GM19452 (cell line): ENCODE results near the gene CHMP4A.

Experiments
- ATAC-seq: cut with Tn5 transposase; IDR thresholded peaks from one replicate; pipeline ENCODE4 v1.9.1; 2021; ENCODE audit not compliant: unreplicated experiment

Gene CHMP4A

DNA sequence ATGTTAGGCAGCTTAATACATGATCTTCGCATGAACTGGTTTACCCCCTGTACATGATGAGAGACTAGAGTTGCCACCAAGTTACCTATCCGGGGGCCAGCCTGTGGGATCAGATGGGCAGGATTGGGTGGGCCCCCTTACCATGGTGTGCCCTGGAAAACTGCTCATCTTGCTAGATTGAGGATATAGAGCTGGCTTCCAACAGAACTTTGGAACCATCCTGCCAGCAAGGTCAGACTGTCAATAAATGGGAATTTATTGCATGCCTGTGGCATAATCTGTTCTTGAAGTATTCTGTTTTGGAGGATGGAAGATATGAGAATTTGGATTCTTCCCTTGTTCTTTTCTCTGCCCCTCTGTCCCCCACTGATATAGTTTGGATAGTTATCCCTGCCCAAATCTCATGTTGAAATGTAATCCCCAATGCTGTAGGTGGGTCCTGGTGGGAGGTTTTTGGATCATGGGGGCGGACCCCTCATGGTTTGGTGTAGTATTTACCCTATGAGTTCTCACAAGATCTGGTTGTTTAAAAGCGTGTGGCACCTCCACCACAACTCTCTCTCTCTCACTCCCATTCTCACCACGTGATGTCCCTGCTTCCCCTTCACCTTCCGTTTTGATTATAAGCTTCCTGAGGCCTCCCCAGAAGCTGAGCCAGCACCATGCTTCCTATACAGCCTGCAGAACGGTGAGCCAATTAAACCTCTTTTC lies 14.3 kb downstream of the CHMP4A start:
- ATAC-seq = no peak

DNA sequence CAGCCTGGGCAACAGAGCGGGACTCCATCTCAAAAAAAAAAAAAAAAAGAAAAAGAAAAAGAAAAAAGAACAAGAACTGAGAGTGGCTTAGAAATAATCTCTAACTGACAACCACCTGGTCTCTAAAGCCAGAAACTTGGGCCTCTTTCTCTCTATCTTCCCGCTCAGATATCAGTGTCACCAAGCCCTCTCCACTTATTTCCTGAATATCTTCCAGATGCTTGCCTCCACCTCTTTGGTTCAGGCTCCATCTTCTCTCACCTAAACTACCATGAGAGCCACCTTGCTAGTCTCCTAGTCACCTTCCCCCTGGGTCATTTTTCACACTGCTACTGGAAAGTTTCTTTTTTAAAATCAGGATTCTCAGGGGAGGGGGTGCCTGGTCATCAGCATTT lies 16.2 kb downstream of the CHMP4A start:
- no peak for ATAC-seq

DNA sequence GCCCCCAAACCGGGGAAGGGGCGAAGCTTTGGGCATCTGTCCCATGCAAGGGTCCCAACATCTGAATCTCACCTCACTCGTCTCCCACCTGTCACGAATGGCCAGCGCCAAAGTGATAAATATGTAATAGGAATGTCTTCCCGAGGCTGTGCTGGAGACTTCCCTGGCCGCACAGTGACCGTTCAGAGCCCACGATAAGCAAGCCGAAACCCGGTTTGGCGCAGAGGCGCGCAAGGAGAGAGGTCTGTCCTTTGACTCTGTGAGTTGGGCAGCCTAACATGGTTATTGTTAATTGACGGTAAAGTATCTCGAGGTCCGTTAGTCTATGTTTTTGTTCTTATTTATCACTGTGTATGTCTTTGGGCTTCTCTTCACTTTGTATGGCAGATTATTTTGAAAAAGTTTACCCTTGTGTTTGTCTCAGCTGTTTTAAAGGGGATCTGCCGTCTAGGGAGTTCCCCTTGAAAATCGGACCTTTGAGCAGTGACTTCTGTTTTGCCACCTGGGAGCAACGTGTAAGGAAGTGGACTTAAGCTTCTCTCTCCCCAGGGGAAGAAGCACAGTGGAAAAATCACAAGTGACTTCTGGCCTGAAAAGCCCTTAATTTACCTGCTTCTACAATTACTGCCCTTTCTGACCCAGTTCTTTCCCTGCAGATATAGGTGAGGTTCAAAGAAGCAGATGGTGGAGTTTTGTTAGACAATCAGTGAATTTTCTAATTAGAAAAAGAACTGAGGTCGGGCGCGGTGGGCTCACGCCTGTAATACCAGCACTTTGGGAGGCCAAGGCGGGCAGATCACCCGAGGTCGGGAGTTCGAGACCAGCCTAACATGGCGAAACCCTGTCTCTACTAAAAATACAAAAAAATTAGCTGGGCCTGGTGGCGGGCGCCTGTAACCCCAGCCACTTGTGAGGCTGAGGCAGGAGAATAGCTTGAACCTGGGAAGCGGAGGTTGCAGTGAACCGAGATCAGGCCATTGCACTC lies 16.9 kb downstream of the CHMP4A start:
- ATAC-seq = peak; percentile 30

DNA sequence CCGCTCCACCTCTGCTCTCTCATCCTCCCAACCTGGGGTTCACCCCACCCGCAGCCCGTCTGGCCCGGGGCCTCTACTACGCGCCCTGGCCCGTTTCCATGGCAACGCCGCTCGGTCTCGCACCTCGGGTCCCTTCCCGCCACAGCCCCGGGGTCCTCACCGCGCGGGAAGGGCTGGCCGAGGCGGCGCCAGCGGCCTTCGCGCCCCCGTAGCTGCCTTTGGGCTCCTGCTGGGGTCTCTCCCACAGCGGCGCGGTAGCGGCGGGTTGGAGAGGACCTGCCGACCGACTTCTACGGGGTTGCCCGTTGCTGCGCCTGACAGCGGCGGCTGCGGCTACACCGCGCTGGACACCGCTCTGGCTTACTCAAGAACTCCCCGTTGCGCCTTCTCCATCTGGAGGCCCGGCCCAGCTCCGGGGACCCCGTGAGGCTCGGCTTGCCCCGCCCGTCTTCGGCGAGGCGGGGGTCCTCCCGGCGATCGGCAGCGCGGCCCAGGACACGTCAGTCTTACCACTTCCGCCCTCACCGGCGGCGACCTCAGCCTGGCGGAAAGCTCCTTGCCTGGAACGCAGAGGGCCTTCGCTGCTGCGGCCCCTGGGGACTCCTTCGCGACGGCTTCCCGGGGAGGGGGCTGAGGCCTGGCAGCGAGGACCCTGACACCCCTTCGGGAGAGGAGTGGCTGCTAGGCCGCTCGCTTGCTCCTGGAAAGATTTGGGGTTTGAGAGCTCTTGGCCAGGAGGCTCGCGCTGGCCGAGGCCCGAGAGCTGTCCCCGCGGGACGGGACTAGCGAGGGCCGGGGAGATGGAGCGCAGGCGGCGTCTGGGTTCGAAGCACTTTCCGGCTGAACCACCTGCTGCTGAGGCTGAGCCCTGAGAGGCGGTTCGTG lies 17.9 kb downstream of the CHMP4A start, which contains the start of gene TM9SF1:
TM9SF1 (minus strand) TSS at position 256 of the 885 bp plus-strand sequence. CDS start 422 bp downstream, outside the sequence.
- peak; percentile 88 for ATAC-seq

DNA sequence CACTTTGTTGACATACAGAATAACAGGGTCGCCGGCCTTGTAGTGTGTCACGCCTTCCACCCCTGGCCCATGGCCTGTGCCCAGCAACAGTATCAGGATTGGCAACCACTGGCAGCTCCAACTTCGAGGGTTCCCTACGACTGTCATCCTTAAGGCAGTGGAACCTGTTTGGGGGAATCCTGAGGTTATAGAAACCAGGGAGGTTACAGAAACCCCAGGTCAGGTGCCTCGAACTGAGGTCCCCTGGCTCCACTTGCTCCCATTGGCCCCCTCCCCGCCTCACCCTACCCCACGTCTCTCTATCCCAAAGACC lies 18.5 kb downstream of the CHMP4A start:
- ATAC-seq = no peak

DNA sequence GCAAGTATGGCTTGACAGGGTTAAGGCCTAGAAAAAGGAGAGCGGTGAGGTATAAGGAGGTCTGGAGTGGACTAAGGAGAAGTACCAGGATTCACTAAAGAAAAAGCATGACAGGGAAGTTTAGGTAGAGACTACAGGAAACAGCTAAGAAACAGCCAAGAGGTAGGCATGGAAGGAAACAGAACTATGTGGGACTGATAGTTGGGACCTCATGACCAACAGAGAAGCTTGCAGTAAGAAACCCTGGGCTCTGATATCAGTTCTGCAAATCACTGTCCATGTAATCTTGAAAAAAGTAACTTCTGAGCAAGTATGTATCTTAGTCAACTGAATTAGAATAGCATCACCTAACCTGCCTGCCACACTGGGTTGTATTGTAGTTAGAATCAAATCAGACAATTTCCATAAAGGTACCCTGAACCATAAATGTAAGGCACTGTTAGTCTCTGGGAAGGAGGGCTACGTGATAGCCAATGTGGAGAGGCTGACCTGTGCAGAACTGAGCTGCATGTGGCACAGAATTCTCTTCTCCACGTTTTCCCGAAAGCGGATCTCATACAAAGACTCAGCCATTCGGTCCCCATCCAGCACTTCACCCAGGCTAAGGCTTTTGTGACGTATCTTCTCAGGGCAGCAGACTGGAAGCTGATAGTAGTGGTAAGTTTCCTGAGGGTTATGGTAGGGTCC lies 19.0 kb downstream of the CHMP4A start:
- ATAC-seq = no peak

DNA sequence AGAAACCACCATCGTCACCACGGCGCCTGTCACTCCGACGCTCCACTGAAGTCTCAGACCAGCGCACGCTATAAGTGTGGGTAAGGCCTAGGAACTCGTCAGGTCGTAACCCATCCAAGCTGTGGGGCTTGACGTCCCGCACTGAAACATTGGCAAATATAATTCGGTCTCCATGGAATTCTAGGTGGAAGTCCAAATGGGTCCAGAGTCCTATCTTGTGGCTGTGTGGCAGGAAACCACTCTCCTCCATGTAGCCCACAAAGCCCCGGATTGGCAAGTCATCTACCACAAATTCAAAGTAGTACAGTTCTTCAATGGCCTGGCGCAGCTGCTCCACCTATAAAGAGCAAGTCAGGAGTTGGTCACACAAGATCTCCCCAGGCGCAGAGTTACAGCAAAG lies 20.4 kb downstream of the CHMP4A start:
- no peak for ATAC-seq

DNA sequence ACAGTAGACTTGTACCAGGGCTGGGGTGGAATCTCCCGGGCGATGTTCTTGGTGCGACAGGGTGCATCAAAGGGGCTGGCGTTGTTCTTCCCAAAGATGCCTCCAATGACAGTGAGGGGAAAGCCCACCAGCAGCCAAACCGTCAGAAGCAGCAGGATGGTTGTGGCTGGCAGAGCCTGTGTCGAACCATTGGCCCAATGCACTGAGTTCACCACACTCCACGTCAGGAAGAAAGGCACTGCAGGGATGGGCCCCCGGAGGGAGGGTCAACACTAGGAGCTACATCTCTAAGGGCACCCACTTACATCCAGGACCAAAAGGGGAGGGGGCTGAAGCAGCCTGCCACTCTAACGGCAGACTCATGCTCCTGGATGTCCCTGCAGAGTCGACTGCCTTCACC lies 22.9 kb downstream of the CHMP4A start:
- no peak for ATAC-seq

DNA sequence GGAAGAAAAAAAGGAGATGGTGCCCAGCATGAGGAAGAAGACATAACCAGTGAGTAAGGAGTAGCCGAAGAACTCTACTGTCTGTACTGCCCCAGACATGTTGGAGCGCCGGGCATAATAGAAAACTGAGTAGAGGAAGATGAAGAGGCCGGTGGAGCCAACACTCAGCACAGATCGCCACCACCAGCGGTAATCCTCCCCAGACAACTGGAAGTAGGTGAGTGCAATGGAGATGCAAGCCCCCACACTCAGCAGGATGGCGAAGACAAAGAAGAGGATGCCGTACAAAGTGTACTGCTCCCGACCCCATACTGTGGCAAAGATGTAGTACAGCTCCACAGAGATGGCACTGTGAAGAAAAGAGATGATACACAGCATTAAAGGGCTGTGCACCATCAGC lies 23.8 kb downstream of the CHMP4A start:
- ATAC-seq = no peak

DNA sequence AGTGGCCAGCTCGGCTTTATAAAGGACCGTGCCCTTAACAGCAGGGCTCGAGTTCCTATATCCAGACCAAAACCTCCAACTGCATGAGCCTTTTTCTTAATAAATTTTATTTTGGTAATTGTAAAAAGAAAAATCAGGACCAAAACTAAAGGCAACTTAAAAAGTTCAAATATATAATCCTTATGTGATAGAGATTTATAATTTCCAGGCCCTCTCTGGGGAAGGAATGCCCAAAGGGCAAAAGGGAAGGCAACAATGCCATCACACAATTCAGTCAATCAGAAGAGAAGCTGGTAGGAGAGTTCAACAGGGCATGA lies 24.3 kb downstream of the CHMP4A start:
- ATAC-seq = no peak

DNA sequence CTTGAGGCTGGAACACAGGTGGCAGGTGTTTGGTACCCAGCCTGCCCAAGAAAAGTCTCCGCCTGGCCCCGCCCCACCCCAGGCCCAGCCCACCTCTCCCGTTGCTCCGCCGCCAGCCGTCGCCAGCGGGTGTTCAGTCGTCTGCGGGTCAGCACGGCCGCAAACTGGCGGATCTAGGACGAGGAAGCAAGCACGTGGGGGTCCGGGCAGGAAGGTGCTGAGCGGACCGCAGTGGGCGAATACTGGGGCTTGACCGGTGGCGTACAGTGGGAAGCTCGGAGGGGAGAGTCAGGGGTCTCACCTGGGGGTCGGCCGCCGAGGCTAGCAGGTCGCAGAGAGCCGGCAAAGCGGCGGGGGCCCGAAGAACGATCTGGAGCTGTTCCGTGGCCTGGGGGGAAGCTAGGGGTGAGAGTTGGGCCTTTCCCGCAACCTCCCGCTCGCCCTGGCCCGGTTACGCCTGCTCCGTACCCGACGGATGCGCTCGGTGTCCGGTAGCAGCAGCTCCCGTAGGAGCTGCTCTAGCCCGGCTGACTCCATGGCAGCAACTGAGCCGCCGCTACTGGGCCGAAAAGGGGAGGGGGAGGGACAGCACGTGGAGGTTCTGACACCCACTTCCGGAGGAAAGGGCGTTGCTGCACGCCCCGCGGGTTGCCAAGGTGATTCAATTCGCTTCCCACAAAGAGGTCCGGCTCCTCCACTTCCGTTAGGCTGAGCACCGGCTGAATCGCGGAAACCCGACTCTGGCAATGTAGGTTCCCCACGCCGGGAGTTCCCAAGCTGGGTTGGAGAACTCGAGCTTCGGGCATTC lies 24.8 kb downstream of the CHMP4A start, which contains the start of gene IPO4:
IPO4 (minus strand) TSS at position 566 of the 808 bp plus-strand sequence; CDS start at position 537, 29 bp downstream.
- ATAC-seq = peak; percentile 84

DNA sequence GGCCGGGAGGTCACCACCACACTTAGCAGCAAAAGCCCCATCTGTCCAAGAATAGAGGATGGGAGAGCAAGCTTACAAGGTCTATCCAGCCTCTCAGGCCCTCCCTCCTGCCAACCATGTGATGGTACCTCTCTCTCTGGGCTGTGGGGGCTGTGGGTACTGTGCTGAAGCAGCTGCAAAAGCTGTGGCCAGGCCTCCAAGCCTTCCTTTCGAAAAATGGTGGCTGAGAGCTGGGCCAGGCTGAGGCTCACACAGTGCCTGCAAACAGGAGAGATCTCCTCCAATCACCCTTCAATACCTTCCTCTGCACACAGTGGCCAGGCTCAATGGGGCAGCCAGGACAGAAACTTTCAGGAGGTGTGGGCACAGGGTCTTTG lies 25.8 kb downstream of the CHMP4A start:
- ATAC-seq = no peak

DNA sequence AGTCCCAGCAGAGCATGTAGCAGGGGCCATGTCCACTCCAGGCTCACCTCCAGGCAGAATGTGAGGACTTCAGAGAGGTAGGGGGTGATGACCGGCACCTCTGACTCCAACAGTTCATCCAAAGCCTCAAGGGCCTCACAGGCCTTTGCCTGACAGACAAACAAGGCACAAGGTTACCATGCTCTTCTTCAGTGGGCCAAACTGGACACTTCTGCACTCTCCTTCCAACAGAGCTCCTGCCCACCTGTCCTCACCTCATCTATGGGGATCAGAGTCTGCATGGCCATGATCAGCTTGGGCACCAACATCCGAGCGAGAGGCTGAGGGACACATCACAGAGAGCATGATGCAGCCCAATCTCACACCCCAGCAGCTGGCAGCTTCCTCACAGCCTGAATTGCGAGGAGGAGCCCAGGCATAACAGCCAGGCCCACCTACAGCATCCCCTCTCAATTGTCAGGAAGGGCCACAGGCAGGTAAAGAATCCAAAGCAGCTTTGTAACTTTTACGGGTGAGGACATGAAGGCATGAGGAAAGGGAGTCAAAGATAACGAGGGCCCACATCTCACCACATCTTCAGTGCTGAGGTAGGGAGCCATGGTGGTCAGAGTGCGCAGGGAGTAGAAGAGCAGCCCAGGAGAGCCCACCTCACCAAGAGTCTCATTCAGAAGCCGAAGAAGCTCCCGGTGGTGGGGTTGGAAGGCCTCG lies 26.3 kb downstream of the CHMP4A start:
- no peak for ATAC-seq

DNA sequence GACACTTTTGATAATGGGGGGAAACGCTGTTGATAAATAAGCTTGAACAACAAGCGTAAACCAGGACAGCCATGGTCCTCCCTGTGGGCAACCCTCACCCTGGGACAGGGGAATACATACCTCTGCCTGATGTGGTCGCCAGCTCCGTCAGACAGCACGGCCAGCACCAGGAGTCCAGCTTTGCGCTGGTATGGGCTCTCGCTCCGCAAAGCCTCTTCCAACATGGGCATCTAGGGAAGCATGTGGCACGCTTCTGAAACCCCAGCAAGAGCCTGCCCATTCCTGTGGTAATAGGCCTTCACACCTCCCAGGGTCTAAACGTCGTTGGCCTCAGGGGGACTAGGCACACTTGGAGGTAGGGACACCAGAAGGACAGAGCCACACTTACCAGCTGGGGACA lies 27.5 kb downstream of the CHMP4A start:
- no peak for ATAC-seq

DNA sequence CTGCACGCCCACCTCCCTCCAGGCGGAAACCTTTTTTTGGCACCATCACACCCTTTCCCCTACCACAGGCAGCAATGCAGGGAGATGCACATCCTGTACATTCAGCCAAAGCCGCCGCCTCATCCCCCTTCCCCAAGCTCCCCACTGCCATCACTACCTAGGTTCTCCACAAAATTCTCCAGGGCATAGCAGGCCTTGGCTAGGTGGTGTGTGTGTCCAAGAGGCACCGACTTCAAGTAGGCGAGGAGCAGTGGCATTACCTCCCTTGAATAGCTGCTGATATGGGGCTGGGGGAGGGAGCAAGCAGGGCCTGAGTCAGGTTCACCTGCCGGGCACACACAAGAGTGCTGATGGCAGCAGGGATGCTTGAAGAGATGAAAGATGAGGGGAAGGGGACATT lies 28.3 kb downstream of the CHMP4A start:
- ATAC-seq = no peak

DNA sequence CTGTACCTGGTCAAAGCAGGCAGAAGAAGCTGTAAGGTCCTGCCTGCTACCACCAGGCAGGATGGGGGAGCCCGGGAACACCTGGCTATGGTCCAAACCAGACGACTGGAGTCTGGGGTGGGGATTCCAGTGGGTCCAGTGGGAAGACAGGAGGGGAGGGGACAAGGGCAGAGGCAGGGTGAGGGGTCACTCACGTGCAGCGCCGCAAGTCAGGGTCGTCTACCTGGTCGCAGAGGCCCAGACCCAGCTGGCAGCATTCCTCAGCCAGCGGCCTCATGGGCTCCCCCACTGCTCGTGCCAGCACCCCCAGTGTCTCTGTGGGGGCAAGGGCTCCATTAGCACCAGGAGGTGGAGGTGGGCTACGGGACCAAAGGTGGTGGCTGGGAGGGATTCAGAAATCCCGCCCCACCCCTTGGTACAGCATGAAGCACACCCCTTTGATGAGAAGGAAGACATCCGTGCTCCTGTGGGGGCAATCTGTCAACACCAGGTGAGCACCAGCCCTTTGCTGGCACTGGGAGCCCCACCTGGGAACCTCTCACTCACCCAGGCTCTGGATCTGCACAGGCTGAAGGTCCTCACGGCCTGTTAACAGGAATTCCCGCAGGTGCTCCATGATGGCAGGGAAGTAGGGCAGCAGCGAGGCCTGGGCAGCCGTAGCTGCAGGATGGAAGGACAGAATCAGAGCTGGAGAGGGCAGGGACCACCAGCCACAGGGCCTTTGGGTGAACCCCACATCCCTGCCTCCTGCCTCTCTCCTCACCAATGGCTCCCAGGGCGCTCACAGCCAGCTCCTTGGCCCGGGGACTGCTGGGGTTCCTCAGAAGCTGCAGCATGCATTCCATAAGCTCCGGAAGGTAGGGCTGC lies 29.0 kb downstream of the CHMP4A start:
- no peak for ATAC-seq

DNA sequence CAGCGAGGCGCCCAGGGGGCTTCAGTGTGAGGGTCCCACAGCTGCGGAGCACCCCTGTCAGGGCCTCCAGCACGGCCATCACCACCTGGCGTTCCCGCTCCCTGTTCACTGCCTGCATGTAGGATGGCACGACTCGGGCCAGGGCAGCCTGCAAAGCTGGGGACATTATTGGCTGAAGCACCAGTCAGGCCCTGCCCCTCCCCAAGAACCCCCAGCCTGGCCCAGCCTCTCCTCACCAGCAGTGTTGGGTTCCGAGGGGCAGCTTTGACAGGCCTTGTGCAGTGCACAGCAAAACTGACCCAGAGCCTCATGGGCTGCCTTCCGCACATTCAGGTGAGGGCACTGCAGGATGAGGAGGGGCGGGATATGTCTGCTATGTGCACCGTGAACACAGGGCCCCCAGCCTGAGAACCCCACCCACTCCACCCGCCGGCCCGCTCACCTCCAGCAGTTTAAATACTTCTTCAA lies 30.2 kb downstream of the CHMP4A start:
- ATAC-seq = no peak
